ENCODE measurements around the gene CAPN12.

- no peak for TF ChIP-seq POLR2A (IDR thresholded peaks at IDR 0.05)
- TF ChIP-seq POLR2AphosphoS5 (IDR thresholded peaks at IDR 0.05): peak in 2 of 3 donors; percentile 21 to 55
- TF ChIP-seq CTCF (IDR thresholded peaks at IDR 0.05): peak in 2 of 3 donors; percentile 12 to 46
Measured at GRCh38 chr19:38719761-38720558, 24.3 kb downstream of the CAPN12 start.
